Natural killer cell treated with Interleukin-12 subunit alpha and Interleukin-12 subunit beta and Interleukin-15 and Interleukin-18, amount 100 ng/mL, for 72 hours (primary cell): Measurements from ENCODE around the gene RYR3. TPM values are rescaled to one million over a fixed set of nuclear protein-coding genes. Genes with fewer than 3 reads are reported as not detected.

Experiments
- ATAC-seq, 2 donors: fragments of 150-1000 bp; cut with Tn5 transposase in 1 of 2; sonication (Bioruptor Pico), chemical (Tn5 transposase) in 1 of 2; 2 replicates each; pipeline ENCODE4 v1.10.0; 2021
- DNase-seq: peaks from one replicate; pipeline ENCODE4 v3.0.0; 2022; ENCODE audit warnings: low spot score
- H3K27ac Mint-ChIP-seq, 2 donors: 1 replicate in 1 of 2; 2 replicates in 1 of 2; pipeline ENCODE4 v1.8.0; 2022; ENCODE audit warnings: mixed read lengths in 2 of 2, mild to moderate bottlenecking in 1 of 2, moderate library complexity in 1 of 2
- H3K27me3 Mint-ChIP-seq, 2 donors: 1 replicate in 1 of 2; 2 replicates in 1 of 2; pipeline ENCODE4 v1.8.0; 2022; ENCODE audit warnings: mixed read lengths in 2 of 2
- H3K36me3 Mint-ChIP-seq: one replicate; pipeline ENCODE4 v1.8.0; 2022; ENCODE audit warnings: mixed read lengths
- H3K4me1 Mint-ChIP-seq, 2 donors: 1 replicate in 1 of 2; 2 replicates in 1 of 2; pipeline ENCODE4 v1.8.0; 2022; ENCODE audit warnings: low read depth in 2 of 2, mixed read lengths in 2 of 2, mild to moderate bottlenecking in 1 of 2
- H3K4me3 Mint-ChIP-seq: one replicate; pipeline ENCODE4 v1.8.0; 2022; ENCODE audit warnings: mixed read lengths
- H3K9me3 Mint-ChIP-seq: 2 replicates; pipeline ENCODE4 v1.8.0; 2022; ENCODE audit warnings: mixed read lengths
- total RNA-seq, 2 donors: library from RNA; stranded (reverse); gene quantifications; one replicate each; pipeline ENCODE4 v1.2.3, GENCODE V29; 2022

Gene RYR3
- total RNA-seq, 2 donors from 2014 or later = not detected

DNA sequence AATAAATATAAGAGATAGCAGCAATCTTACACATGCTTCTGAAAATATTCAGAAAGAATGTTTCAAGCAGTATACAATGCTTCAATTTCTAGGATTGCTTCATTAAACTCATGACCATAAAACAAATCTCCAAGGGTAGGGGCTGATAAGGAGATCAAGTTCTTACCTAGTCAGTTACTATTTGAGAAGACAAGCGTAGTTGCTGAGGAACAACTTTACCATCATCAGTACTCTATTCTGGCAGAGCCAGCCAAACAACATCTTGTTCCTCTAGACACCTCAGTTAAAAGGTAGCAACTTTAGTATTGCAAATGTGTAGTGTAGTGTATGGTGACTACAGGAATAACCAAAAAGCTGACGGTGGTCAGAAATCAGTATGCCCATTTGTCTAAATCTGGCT lies 572.2 kb downstream of the RYR3 start:
- Mint-ChIP-seq H3K27me3 (no peaks in the 10 kb centered on the region), H3K36me3 (peaks cover 6% of the 10 kb centered on the region), H3K9me3 (peaks cover 7% of the 10 kb centered on the region), H3K4me1 (no peaks in the 10 kb centered on the region), H3K4me3 (no peak overlapping the region), H3K27ac (no peak overlapping the region)
- no peak for ATAC-seq
- DNase-seq = no peak

DNA sequence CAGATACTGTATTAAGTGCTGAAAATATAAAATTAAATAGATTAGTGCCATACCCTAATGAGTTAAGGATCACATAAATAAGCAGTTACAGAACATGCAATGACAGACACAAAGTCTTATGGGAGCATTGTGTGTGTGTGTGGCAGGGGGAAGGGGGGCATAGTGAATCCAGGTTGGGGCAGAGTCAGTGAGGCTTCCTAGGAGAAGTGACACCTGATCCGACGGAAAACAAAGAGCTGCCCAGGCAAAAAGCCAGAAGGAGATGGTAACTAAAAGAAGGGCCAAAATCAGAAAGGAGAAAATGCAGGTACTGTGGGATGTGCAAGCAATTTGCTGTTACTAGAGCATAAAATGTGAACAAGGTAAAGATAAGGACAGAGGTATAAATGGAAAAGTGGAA lies 577.4 kb downstream of the RYR3 start:
- no peak for ATAC-seq
- Mint-ChIP-seq H3K36me3 (peaks cover 6% of the 10 kb centered on the region), H3K27me3 (no peaks in the 10 kb centered on the region), H3K27ac (no peak overlapping the region), H3K4me3 (no peak overlapping the region), H3K9me3 (peaks cover 7% of the 10 kb centered on the region), H3K4me1 (no peaks in the 10 kb centered on the region)
- no peak for DNase-seq

GRCh38 chr15:33894193-33894592 lies 583.4 kb downstream of the RYR3 start:
- Mint-ChIP-seq H3K27me3 (no peaks in the 10 kb centered on the region), H3K4me3 (no peak overlapping the region), H3K4me1 (peaks cover 7 to 12% of the 10 kb centered on the region in 2 donors), H3K27ac (no peak overlapping the region), H3K9me3 (no peaks in the 10 kb centered on the region), H3K36me3 (no peaks in the 10 kb centered on the region)
- ATAC-seq = no peak
- DNase-seq = no peak

DNA sequence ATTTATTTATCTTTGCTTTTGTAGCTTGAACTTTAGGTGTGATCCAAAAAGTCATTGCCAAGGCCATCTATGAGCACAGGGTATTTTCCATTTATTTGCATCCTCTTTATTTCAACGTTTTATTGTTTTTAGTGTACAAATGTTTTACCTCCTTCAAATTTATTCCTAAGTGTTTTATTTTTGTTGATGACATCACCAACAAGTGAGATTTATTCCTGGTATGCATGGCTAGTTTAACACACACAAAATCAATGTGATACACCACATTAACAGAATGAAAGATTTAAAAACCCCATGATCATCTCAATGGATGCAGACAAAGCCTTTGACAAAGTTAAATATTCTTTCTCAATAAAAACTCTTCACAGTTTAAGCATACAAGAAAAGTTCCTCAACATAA lies 591.3 kb downstream of the RYR3 start:
- Mint-ChIP-seq H3K4me1 (peaks cover 7 to 10% of the 10 kb centered on the region in 2 donors), H3K9me3 (no peaks in the 10 kb centered on the region), H3K27ac (no peak overlapping the region), H3K27me3 (no peaks in the 10 kb centered on the region), H3K36me3 (no peaks in the 10 kb centered on the region), H3K4me3 (no peak overlapping the region)
- DNase-seq (no peak), ATAC-seq (no peak)

GRCh38 chr15:33903661-33904060 lies 592.9 kb downstream of the RYR3 start:
- DNase-seq = no peak
- Mint-ChIP-seq H3K27me3 (no peaks in the 10 kb centered on the region), H3K36me3 (no peaks in the 10 kb centered on the region), H3K4me3 (no peak overlapping the region), H3K9me3 (no peaks in the 10 kb centered on the region), H3K27ac (no peak overlapping the region), H3K4me1 (peaks cover 2% of the 10 kb centered on the region in 2 donors)
- ATAC-seq = no peak

DNA sequence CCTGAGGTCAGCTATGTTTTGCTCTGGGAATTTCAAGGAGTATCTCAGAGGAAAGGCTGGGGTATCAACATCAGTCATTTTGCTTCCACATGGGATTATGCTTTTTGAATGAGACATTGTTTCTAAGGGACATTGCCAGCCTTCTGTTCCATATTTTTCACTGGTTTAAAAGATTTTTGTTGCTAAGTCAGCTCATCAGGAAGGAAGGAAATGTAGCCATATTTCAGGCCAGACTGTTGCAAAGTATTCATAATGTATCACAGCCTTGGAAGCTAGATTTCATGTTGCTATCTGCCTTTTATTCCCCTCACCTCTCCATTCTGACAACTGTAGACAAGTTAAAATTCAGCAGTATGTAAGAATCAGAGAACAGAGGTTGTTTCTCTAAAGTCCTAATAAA lies 596.6 kb downstream of the RYR3 start:
- Mint-ChIP-seq H3K36me3 (no peaks in the 10 kb centered on the region), H3K4me3 (no peak overlapping the region), H3K27me3 (no peaks in the 10 kb centered on the region), H3K9me3 (no peaks in the 10 kb centered on the region), H3K4me1 (peaks cover 7 to 10% of the 10 kb centered on the region in 2 donors), H3K27ac (no peak overlapping the region)
- ATAC-seq (no peak), DNase-seq (no peak)

DNA sequence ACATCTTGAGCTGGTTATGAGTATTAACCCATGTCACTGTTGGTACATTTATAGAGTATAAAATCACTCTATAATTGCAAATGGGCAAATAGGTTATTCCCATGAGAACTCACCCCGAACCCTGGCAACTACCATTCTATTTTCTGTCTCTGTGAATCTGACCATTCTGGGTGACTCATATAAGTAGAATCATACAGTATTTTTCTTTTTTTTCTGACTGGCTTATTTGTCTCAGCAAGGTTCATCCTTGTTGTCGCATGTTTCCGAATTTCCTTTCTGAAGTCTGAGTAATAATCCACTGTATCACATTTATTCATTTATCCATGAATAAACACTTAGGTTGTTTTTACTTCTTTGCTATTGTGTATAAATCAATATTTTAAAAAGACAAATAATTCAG lies 597.6 kb downstream of the RYR3 start:
- Mint-ChIP-seq H3K27ac (no peak overlapping the region), H3K27me3 (no peaks in the 10 kb centered on the region), H3K9me3 (no peaks in the 10 kb centered on the region), H3K4me1 (peaks cover 7 to 10% of the 10 kb centered on the region in 2 donors), H3K4me3 (no peak overlapping the region), H3K36me3 (no peaks in the 10 kb centered on the region)
- no peak for DNase-seq
- ATAC-seq = no peak

GRCh38 chr15:33910741-33911140 lies 600.0 kb downstream of the RYR3 start:
- ATAC-seq = no peak
- DNase-seq = no peak
- no peak overlapping the region for H3K27ac Mint-ChIP-seq
- no peaks in the 10 kb centered on the region for H3K9me3 Mint-ChIP-seq
- no peak overlapping the region for H3K4me3 Mint-ChIP-seq
- H3K4me1 Mint-ChIP-seq = peaks cover 13 to 16% of the 10 kb centered on the region in 2 donors
- no peaks in the 10 kb centered on the region for H3K27me3 Mint-ChIP-seq
- H3K36me3 Mint-ChIP-seq = no peaks in the 10 kb centered on the region

DNA sequence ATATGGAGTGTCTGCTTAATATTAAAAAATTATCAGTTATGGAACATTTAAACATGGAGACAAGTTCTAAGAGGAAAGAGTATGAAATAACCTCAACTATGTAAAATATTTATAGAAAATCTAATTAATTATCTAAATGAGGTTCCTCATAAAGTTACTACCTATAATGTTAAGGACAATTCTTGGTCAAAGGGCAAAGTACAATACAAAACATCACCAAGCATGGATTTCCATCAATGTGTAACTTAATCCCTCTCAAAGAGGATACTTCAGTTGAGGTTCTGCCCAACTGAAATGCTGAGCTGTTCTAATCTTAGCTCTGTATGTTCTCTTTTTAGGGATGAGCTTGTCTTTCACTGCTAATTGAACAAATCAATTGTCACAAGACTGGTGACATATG lies 601.6 kb downstream of the RYR3 start:
- DNase-seq (no peak), ATAC-seq (no peak)
- no peaks in the 10 kb centered on the region for H3K27me3 Mint-ChIP-seq
- no peaks in the 10 kb centered on the region for H3K9me3 Mint-ChIP-seq
- peaks cover 16% of the 10 kb centered on the region in 2 donors for H3K4me1 Mint-ChIP-seq
- H3K36me3 Mint-ChIP-seq = no peaks in the 10 kb centered on the region
- no peak overlapping the region for H3K27ac Mint-ChIP-seq
- H3K4me3 Mint-ChIP-seq = no peak overlapping the region

- DNase-seq = no peak
Observed at GRCh38 chr15:33913459-33913858, 602.7 kb downstream of the RYR3 start.

More at GRCh38 chr15:33913459-33913858, 602.7 kb downstream of the RYR3 start:
- no peaks in the 10 kb centered on the region for H3K36me3 Mint-ChIP-seq
- H3K27me3 Mint-ChIP-seq = no peaks in the 10 kb centered on the region
- peaks cover 16% of the 10 kb centered on the region in 2 donors for H3K4me1 Mint-ChIP-seq
- no peak for ATAC-seq
- no peak overlapping the region for H3K27ac Mint-ChIP-seq
- no peak overlapping the region for H3K4me3 Mint-ChIP-seq
- no peaks in the 10 kb centered on the region for H3K9me3 Mint-ChIP-seq

Other genes starting within 250 kb of the RYR3 start
- gene FMN1, start 116.3 kb upstream of the RYR3 start, total RNA-seq = 1 to 10 TPM in 1 of 2 donors, under 1 TPM in 1; 0.55 to 2.6 TPM